Activated B cell treated with CpG ODN at 0.5 μM for 24 hours (primary cell): ENCODE results near the gene C6. TPM values are rescaled to one million over a fixed set of nuclear protein-coding genes. Genes with fewer than 3 reads are reported as not detected.

ENCODE experiments used
- ATAC-seq: fragments of 200-7000 bp; cut with Tn5 transposase; one replicate; pipeline ENCODE4 v1.10.0; 2021; ENCODE audit warnings: low read depth, mild to moderate bottlenecking, moderate library complexity
- CTCF ChIA-PET: fragments of 350-600 bp; sonication (Branson Sonifier 250); formaldehyde crosslinking; loops from one replicate; lab custom pipeline; 2021; ENCODE audit warnings: antibody characterized with exemption; lab: Charles Lee
- POLR2A ChIA-PET: fragments of 350-600 bp; sonication (Branson Sonifier 250); formaldehyde crosslinking; loops from one replicate; lab custom pipeline; 2021; ENCODE audit warnings: antibody characterized with exemption; lab: Charles Lee
- DNase-seq: peaks from one replicate; pipeline ENCODE4 v3.0.0; 2022
- H3K27ac Mint-ChIP-seq: one replicate; pipeline ENCODE4 v1.8.0; 2020; ENCODE audit warnings: mixed read lengths
- H3K27me3 Mint-ChIP-seq: one replicate; pipeline ENCODE4 v1.8.0; 2021; ENCODE audit warnings: mixed read lengths
- H3K36me3 Mint-ChIP-seq: one replicate; pipeline ENCODE4 v1.8.0; 2021; ENCODE audit warnings: low read depth, mixed read lengths
- H3K4me1 Mint-ChIP-seq: one replicate; pipeline ENCODE4 v1.8.0; 2021; ENCODE audit warnings: mixed read lengths
- H3K4me3 Mint-ChIP-seq: one replicate; pipeline ENCODE4 v1.8.0; 2020; ENCODE audit warnings: mild to moderate bottlenecking, mixed read lengths
- H3K9me3 Mint-ChIP-seq: one replicate; pipeline ENCODE4 v1.8.0; 2020; ENCODE audit warnings: mixed read lengths
- intact Hi-C: fragments of 100-400 bp; cut with micrococcal nuclease; formaldehyde crosslinking; loops from one replicate; pipeline ENCODE4 v1.15.1; 2024
- total RNA-seq: library from RNA; stranded (reverse); gene quantifications from 2 replicates; pipeline ENCODE4 v1.2.3, GENCODE V29; 2022
- TF ChIP-seq, protein P1 (sequence below): fragments of 200-600 bp; IDR thresholded peaks from one replicate; pipeline ENCODE4 v1.8.0; 2022; ENCODE audit warnings: antibody characterized with exemption, mild to moderate bottlenecking

C6 gene
- total RNA-seq, 1 donor from 2014 or later: not detected

DNA sequence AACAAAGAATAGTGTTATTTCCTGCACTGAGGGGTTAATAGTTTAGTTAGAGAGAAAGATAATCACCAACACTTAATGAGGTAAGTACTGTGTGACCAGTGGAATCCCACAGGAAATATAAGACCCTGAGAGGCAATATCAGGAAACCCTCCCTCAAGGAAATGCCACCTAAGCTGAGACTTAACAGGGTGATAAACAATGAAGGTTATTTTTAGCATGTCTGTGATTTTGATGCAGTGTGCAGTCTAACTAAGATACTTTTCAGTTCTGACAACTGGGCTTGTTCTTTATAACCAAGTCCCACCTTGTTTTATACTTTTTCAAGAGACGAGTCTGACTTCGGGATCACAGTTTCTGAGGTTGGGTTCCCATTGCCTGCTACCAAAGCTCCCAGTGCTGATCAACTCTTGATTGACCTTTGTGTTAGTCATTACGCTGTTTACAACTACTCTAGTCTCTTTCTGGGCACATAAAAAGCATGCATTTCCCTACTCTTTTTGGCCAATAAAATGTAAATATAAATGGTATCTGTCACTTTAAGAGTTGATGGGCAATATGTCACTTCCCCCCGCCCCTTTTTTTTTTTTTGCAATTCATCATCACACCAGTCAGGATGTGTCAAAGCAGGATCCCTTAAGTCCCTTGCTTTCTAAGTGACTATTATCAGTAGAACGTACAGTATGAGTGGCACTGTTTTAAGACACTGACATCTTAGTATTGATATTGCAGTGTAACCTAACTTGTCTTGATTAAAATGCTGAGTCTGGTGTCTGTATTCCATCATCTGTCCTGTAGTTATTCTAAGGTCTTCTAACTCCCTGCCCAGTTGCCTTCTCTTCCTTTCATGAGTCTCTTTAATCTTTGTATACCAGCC, 31.4 kb downstream of the C6 start:
- Mint-ChIP-seq H3K36me3 (no peaks in the 10 kb centered on the region), H3K9me3 (no peaks in the 10 kb centered on the region)

DNA sequence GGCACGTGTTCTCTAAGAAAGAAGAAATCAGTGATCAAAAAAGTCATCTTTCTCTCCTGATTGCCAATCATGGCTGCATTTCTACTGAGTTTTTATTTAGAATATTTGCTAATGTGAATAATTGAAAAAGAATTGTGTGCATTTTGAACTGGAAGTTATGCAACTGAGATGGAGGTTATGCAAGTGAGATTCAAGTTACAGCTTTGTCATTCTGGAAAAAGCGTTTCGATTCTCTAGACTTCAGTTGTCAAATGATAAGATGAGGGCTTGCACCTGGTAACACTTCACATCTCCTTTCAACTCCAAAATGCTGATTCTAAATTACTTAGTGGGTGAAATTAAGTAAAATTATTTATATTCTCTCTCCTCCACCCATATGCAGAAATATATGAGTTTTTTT, 36.4 kb downstream of the C6 start:
- intact Hi-C loops: no loop called here
- DNase-seq (no peak), ATAC-seq (no peak)
- CTCF ChIA-PET: no interaction called here
- Mint-ChIP-seq H3K36me3 (no peaks in the 10 kb centered on the region), H3K27ac (no peak overlapping the region), H3K4me3 (no peak overlapping the region), H3K4me1 (no peaks in the 10 kb centered on the region), H3K27me3 (no peaks in the 10 kb centered on the region), H3K9me3 (no peaks in the 10 kb centered on the region)
- POLR2A ChIA-PET: no interaction called here
- TF ChIP-seq, protein P1, sequence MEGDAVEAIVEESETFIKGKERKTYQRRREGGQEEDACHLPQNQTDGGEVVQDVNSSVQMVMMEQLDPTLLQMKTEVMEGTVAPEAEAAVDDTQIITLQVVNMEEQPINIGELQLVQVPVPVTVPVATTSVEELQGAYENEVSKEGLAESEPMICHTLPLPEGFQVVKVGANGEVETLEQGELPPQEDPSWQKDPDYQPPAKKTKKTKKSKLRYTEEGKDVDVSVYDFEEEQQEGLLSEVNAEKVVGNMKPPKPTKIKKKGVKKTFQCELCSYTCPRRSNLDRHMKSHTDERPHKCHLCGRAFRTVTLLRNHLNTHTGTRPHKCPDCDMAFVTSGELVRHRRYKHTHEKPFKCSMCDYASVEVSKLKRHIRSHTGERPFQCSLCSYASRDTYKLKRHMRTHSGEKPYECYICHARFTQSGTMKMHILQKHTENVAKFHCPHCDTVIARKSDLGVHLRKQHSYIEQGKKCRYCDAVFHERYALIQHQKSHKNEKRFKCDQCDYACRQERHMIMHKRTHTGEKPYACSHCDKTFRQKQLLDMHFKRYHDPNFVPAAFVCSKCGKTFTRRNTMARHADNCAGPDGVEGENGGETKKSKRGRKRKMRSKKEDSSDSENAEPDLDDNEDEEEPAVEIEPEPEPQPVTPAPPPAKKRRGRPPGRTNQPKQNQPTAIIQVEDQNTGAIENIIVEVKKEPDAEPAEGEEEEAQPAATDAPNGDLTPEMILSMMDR: no peak

More for the DNA sequence above, 31.4 kb downstream of the C6 start:
- ATAC-seq (no peak), DNase-seq (no peak)
- no peak overlapping the region for H3K4me3 Mint-ChIP-seq
- no peak overlapping the region for H3K27ac Mint-ChIP-seq
- POLR2A ChIA-PET: no interaction called here
- no peaks in the 10 kb centered on the region for H3K27me3 Mint-ChIP-seq
- no peaks in the 10 kb centered on the region for H3K4me1 Mint-ChIP-seq
- intact Hi-C loops: no loop called here
- TF ChIP-seq, protein P1: no peak
- CTCF ChIA-PET: no interaction called here

DNA sequence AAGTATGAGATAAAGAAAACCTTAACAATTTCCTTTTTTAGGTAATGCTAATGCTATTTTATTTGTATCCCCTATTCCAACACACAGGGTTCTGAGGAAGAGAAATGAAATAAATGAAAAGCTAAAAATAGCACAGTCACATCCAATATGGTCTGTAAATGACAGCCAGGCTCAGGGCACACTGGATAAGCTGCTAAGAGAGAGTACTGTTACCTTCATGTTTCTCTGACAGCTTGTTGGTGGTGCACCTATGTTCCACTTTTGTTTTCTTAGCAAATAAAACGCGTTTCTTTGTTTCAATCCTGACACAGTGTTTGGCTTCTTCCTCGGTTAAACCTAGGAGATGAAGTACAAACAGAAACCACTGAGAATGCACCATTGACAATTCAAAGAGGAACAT, 41.3 kb downstream of the C6 start:
- no peak overlapping the region for H3K4me3 Mint-ChIP-seq

DNA sequence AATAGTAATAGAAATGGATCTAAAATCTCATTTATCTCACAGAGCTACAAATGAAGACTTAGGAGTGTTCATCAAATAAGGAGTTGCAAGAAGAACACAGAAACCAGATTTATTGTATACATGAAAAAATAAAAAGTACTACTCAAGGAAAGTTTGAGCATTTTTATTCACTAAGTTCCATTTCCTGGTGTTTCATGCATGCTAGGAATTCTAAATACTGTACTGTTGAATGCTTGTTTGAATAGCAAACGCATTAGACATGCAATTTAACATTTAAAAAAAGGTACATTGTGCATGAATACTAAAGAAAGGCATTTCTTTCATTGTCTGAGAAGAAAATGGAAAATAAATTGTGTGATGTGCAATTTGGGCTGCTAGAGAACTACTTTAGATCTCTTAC, 52.1 kb downstream of the C6 start:
- ATAC-seq (no peak), DNase-seq (no peak)
- Mint-ChIP-seq H3K9me3 (no peaks in the 10 kb centered on the region), H3K4me1 (no peaks in the 10 kb centered on the region), H3K27me3 (no peaks in the 10 kb centered on the region), H3K36me3 (no peaks in the 10 kb centered on the region), H3K27ac (no peak overlapping the region), H3K4me3 (no peak overlapping the region)
- ChIA-PET POLR2A (no interaction called here), CTCF (no interaction called here)
- TF ChIP-seq, protein P1: no peak
- intact Hi-C loops: no loop called here

More for the DNA sequence above, 41.3 kb downstream of the C6 start:
- no peak overlapping the region for H3K27ac Mint-ChIP-seq
- TF ChIP-seq, protein P1: no peak
- no peaks in the 10 kb centered on the region for H3K27me3 Mint-ChIP-seq
- ChIA-PET CTCF (no interaction called here), POLR2A (no interaction called here)
- DNase-seq: no peak
- no peaks in the 10 kb centered on the region for H3K36me3 Mint-ChIP-seq
- no peaks in the 10 kb centered on the region for H3K9me3 Mint-ChIP-seq
- intact Hi-C loops: no loop called here
- H3K4me1 Mint-ChIP-seq: no peaks in the 10 kb centered on the region
- no peak for ATAC-seq

DNA sequence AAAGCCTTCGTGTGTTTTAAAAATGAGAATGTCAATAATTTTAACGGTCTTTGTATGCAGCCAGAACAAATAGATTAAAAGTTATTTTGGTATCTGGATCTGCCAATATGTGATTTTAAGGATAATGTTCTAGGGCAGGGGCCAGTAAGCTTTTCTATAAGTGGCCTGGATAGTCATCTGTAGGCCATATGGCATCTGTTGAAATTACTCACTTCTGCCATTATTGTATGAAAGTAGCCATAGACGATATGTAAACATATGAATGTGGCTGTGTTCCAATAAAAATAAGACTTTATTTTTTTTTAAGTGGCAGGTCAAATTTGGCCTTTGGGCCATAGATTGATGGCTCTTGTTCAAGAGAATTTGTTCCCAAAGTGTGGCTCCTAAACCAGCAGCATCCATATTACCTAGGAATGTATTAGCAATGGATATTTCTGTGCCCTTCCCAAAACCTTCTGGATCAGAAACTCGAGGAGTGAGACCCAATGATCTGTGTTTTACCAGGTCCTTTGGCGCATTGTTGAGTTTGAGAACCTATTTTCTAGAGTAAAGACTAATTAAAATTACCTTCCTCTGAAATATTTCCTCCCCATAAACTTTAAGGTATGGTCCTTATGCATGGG, 55.9 kb downstream of the C6 start:
- Mint-ChIP-seq H3K9me3 (no peaks in the 10 kb centered on the region), H3K4me3 (no peak overlapping the region), H3K36me3 (no peaks in the 10 kb centered on the region), H3K27ac (no peak overlapping the region), H3K4me1 (no peaks in the 10 kb centered on the region), H3K27me3 (no peaks in the 10 kb centered on the region)
- POLR2A ChIA-PET: no interaction called here
- TF ChIP-seq, protein P1: no peak
- DNase-seq (no peak), ATAC-seq (no peak)
- CTCF ChIA-PET: no interaction called here
- intact Hi-C loops: no loop called here
